Right cardiac atrium (tissue), 5 donors: Measurements from ENCODE around the gene ZNF256. TPM values are rescaled to one million over a fixed set of nuclear protein-coding genes. Genes with fewer than 3 reads are reported as not detected.
"Not testable (repeated sequence)": the region's sequence is repeated elsewhere in the genome, so short reads cannot be mapped to it uniquely, and the experiment has no call there.

Experiments used
- ATAC-seq, 2 donors: fragments of 200-7000 bp; cut with Tn5 transposase; one replicate each; pipeline versions ENCODE4 v1.8.0 to v1.9.1; 2020; ENCODE audit warnings: moderate library complexity in 2 of 2, mild to moderate bottlenecking in 1 of 2
- DNase-seq, 3 donors: peaks; one replicate each; pipeline ENCODE4 v3.0.0-alpha.2; 2020
- H3K27ac ChIP-seq: one replicate; pipeline ENCODE4 v1.5.1; 2013; ENCODE audit warnings: mild to moderate bottlenecking, low read length, control low read depth, moderate library complexity
- H3K27me3 ChIP-seq: one replicate; pipeline ENCODE4 v1.6.1; 2013; ENCODE audit not compliant: control insufficient read depth, insufficient read depth
- H3K4me1 ChIP-seq: one replicate; pipeline ENCODE4 v1.6.1; 2013; ENCODE audit warnings: low read length; ENCODE audit not compliant: control insufficient read depth, insufficient read depth
- H3K4me3 ChIP-seq: one replicate; pipeline ENCODE4 v1.5.1; 2013; ENCODE audit warnings: low read length, control low read depth
- H3K9me3 ChIP-seq: one replicate; pipeline ENCODE4 v1.6.1; 2013; ENCODE audit warnings: low read length; ENCODE audit not compliant: control insufficient read depth
- WGBS: extraction: QIAGEN DNeasy Blood & Tissue Kit; methylation state at CpG from one replicate; pipeline ENCODE4 v1.1.7; 2013; 5-methylcytosine and 5-hydroxymethylcytosine counted together
- intact Hi-C, 4 donors: fragments of 100-400 bp; cut with DNase I; formaldehyde crosslinking; loops; one replicate each; pipeline versions ENCODE4 v1.11.0 to v1.14.0; 2022 to 2023
- polyA plus RNA-seq: library from polyadenylated mRNA; stranded (reverse); fragments of 200-250 nt; gene quantifications from one replicate; pipeline ENCODE4 v1.2.3, GENCODE V29; 2013
- total RNA-seq, 4 donors: library from RNA; stranded (reverse); fragmentation: NEBNext Ultra II Directional; extraction: Animal tissue kit (Norgen Biotek cat#: 25700); gene quantifications; one replicate each; pipeline ENCODE4 v1.2.1, GENCODE V29; 2021
- donor health status: healthy with polysubstance abuse.
- donor health status: DM: no; HTN: yes; CAD: no.
- donor health status: DM: no; HTN: no; CAD: no.
- donor health status: DM: no; HTN: yes; CAD: no; lungs with severe emphysema.
- donor health status: DM: yes; HTN: yes; CAD: no.

Gene ZNF256
- total and polyA plus RNA-seq, 5 donors, result 5.5 to 13.9 (median 11.4) TPM

DNA sequence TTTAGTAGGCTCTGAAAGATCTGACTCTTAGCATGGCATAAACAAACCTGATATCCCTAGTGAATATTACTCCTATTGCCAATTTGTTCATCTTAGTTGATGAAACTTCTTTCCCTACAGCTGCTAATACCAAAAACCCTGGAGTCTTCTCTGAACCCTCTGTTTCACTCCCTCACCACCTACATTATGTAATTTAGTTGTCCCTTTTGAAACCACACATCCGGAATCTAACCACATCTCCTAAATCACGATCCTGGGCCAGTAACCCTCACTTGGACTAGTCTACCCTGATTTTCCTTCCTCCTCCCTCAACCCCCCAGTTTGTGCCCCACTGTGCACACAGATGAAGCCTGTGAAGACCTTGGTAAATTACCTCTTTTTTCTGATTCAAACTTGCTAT, 1.2 kb downstream of the ZNF256 start:
- peak overlapping the region; percentile 83 for H3K4me3 ChIP-seq
- no peaks in the 10 kb centered on the region for H3K27me3 ChIP-seq
- no peak overlapping the region for H3K27ac ChIP-seq
- peaks cover 7% of the 10 kb centered on the region for H3K4me1 ChIP-seq
- 69% methylated on average over 2 of the region's 2 CpGs for WGBS
- intact Hi-C loops, result no loop called here
- no peak for DNase-seq
- no peak for ATAC-seq
- H3K9me3 ChIP-seq, result peaks cover 14% of the 10 kb centered on the region

DNA sequence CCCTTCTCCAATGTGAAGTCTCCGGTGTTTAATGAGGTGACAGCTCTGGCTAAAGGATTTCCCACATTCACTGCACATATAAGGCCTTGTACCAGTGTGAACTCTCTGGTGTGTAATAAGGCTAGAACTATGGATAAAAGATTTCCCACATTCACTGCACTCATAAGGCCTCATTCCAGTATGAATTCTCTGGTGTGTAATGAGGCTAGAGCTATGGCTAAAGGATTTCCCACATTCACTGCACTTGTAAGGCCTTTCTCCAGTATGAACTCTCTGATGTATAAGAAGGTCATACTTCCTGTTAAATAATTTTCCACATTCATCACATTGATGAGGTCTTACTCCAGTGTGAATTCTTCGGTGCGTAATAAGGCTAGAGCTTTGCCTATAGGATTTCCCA, 5.9 kb downstream of the ZNF256 start:
- H3K4me3 ChIP-seq, result no peak overlapping the region
- ATAC-seq (no peak), DNase-seq (no peak)
- no peaks in the 10 kb centered on the region for H3K27me3 ChIP-seq
- H3K9me3 ChIP-seq, result peaks cover 16% of the 10 kb centered on the region
- peaks cover 3% of the 10 kb centered on the region for H3K4me1 ChIP-seq
- WGBS, result 98% methylated on average over 3 of the region's 3 CpGs
- H3K27ac ChIP-seq, result no peak overlapping the region
- intact Hi-C loops, result no loop called here

DNA sequence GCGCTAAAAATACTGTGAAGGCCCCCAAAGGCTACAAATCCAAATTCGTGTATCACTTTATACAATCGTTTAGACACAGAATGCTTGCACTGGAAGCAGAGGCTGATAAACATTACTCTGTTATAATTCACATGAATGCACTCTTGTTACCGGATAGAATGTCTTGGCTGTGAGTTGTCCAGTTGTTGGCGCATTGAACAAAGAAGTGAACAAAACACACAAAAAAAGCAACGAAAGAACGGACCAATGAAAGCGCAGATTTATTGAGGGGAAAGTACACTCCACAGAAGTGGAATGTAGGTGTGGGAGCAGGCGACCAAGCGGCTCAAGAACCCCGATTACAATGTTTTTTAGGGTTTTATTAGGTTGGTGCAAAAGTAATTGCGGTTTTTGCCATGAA, 11.8 kb downstream of the ZNF256 start:
- no peak overlapping the region for H3K4me3 ChIP-seq
- no peaks in the 10 kb centered on the region for H3K9me3 ChIP-seq
- H3K27ac ChIP-seq, result no peak overlapping the region
- WGBS, result 84% methylated on average over 12 of the region's 12 CpGs
- ATAC-seq (no peak), DNase-seq (no peak)
- intact Hi-C loops, result no loop called here
- H3K27me3 ChIP-seq, result no peaks in the 10 kb centered on the region
- no peaks in the 10 kb centered on the region for H3K4me1 ChIP-seq

DNA sequence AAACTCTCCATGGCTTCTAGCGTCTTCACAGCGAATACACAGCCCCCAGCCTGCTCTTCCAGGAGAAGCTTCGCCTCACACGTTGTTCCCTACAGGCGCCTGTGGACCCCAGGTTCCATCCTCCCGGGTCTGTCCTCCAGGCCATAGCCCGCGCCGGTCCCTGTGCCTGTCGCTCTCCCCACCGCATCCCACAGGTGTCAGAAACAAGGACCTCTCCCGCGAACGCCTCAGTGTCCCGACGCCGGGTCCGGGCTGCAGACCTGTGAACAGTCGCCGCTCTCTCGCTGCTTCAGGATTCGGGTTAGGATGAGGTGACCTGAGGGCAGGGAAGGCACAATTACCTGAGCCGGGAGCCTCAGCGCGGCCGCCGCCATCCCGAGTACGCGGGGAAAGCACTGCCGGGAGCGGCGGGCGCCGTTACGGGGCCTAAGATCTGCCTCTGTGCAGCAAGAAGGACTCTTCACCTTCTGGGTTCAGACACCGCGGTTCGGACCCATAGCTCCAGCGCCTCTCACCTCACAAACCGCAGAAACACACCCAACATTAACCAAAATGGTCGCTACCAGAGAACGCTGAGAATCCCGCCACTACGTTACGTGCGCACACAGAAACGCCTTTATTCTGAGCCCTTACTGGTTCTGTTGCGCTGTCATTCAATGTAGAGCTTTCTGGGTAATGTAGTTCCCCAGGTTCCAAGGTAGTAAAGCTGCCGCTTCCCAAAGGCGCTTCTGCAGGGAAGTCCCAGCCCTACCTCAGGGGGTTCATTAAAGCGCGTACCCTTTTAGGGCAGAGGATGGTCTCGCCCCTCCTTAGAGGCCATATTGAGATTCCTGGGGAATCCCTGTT, 12.5 kb downstream of the ZNF256 start, which contains the start of gene ZNF418:
TSS of gene ZNF418 (minus strand) at position 583 of the 846 bp plus-strand sequence. CDS start 1,580 bp downstream, outside the sequence.
- DNase-seq (peak; percentile 66 to 77 (median 71)), ATAC-seq (peak; percentile 98)
- Histone ChIP-seq H3K27me3 (no peaks in the 10 kb centered on the region), H3K27ac (peak within 1 kb of the TSS; percentile 40), H3K4me3 (peak within 1 kb of the TSS; percentile 89), H3K9me3 (no peaks in the 10 kb centered on the region), H3K4me1 (no peaks in the 10 kb centered on the region)
- WGBS, result 2% methylated on average over 54 of the region's 54 CpGs
- intact Hi-C loops, result no loop called here

DNA sequence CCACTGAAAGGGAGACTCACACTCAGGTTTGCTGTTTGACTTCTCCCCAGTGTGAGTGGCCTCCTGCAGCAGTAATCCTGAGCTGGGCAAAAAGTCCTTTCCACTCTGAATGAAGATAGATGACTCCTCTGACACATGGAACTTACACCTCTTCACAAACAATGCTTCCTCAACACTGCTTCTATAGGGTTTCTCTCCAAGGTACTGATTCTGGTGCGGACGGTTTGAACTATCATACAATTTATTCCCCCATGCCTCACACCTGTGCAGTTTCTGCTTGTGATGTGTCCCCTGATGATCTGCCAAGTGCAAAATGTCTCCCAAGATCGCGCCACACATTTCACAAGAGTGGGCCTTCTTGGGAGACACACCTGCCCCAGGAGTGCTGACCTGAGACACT, 19.9 kb downstream of the ZNF256 start:
- intact Hi-C loops, result no loop called here
- Histone ChIP-seq H3K9me3 (peaks cover 12% of the 10 kb centered on the region), H3K27ac (no peak overlapping the region), H3K4me1 (no peaks in the 10 kb centered on the region), H3K4me3 (no peak overlapping the region), H3K27me3 (no peaks in the 10 kb centered on the region)
- DNase-seq, result no peak
- WGBS, result 97% methylated on average over 4 of the region's 4 CpGs
- ATAC-seq, result no peak

DNA sequence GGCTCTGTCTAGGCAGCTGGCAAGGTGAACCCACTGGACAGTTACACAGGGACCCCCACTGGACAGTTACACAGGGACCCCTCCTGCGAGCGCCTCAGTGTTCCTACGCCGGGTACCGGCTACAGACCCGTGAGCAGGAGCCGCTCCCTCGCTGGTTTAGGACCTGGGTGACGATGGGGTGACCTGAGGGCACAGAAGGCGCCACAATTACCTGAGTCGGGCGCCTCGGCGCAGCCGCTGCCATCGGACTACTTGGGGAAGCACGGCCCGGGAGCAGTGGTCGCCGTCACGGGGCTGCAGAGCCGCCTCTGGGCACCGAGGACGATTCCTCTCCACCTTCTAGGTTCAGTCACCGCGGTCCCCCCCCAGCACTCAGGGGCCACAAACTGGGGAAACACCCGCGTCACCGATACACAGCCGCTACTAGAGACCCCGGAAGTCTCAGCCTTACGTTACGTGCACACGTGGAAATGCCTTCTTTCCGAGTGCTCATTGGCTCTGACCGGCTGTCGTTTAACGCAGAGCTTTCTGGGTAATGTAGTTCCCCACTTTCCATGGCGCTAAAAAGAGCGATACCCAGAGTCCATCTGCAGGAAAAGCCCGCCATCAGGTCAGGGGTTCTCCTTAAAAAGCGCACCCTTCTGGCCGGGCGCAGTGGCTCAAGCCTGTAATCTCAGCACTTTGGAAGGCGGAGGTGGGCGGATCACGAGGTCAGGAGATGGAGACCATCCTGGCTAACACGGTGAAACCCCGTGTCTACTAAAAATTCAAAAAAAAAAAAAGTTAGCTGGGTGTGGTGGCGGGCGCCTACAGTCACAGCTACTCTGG, 31.1 kb downstream of the ZNF256 start, which contains the start of gene ZNF417:
TSS of gene ZNF417 (minus strand) at position 425 of the 828 bp plus-strand sequence. CDS start at position 244, 181 bp downstream.
- H3K4me1 ChIP-seq, intact Hi-C loops, H3K9me3 ChIP-seq, H3K27me3 ChIP-seq: not testable (repeated sequence)
- Histone ChIP-seq H3K4me3 (peak within 1 kb of the TSS; percentile 61), H3K27ac (peak within 1 kb of the TSS; percentile 50)
- peak; percentile 99 for ATAC-seq
- DNase-seq, result peak; percentile 85 to 92 (median 90)
- under 1% methylated on average over 51 of the region's 51 CpGs for WGBS

DNA sequence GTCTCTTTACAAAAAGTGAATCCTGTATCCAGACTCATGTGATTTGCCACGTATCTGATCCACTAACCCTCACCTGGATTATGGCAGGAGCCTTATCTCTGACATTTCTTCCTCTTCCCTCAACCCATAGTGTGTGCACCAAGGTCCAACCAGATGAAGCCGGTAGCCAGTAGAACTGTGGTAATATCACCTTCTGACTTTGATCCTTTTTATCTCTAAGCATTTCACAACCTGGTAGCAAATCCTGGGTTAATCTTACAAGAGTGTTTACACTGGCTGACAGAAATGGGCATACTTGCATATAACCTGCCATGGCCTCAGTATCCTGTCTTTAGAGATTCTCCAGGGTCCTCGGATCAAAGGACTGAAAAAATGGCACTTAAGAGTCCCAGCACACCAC, 33.0 kb downstream of the ZNF256 start:
- Histone ChIP-seq H3K9me3 (no peaks in the 10 kb centered on the region), H3K27me3 (no peaks in the 10 kb centered on the region), H3K27ac (no peak overlapping the region), H3K4me3 (no peak overlapping the region), H3K4me1 (peaks cover 10% of the 10 kb centered on the region)
- 85% methylated on average over 3 of the region's 3 CpGs for whole genome bisulfite sequencing
- no peak for ATAC-seq
- intact Hi-C loops, result no loop called here
- DNase-seq, result no peak

DNA sequence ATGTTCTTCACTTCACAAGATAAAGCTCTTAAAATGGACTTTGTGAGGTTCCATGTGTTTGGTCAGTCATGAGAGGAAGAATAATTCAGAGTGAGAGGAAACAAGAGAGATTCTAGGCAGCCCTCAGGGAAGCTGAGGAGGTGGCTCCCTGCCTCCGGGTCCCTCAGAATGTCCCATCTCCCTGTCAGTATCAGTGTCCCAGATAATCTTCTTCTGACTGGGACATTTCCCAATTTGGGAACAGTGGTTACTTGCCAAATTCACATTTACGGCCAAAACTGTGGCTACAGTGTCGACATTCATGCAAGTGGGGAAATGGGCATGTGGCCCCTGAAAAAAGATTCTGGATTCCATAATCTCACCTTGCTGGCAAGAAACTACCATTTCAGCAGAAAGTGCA, 40.1 kb downstream of the ZNF256 start:
- no peak overlapping the region for H3K4me3 ChIP-seq
- intact Hi-C loops, result no loop called here
- no peak overlapping the region for H3K27ac ChIP-seq
- ATAC-seq (no peak), DNase-seq (no peak)
- peaks cover 3% of the 10 kb centered on the region for H3K4me1 ChIP-seq
- WGBS, result 43% methylated on average over 3 of the region's 3 CpGs
- no peaks in the 10 kb centered on the region for H3K9me3 ChIP-seq
- H3K27me3 ChIP-seq, result no peaks in the 10 kb centered on the region

DNA sequence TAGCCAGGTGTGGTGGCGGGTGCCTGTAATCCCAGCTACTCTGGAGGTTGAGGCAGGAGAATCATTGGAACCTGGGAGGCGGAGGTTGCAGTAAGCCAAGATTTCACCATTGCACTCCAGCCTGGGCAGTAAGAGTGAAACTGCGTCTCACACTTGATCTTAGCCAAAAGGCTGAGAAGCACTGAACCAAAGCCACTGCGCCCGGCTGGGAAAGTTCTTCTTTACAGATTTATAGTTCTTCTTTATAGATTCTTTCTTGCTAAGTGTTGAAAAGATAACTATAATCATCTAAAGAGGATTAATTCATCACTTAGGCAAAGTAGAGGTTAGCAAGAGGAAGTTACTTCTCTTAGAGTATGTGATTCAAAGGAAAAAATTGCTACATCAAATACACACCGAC, 42.2 kb downstream of the ZNF256 start:
- H3K4me3 ChIP-seq, result no peak overlapping the region
- no peak overlapping the region for H3K27ac ChIP-seq
- WGBS, result 91% methylated on average over 6 of the region's 6 CpGs
- no peak for ATAC-seq
- H3K27me3 ChIP-seq, result no peaks in the 10 kb centered on the region
- H3K9me3 ChIP-seq, result no peaks in the 10 kb centered on the region
- intact Hi-C loops, result no loop called here
- no peak for DNase-seq
- no peaks in the 10 kb centered on the region for H3K4me1 ChIP-seq

DNA sequence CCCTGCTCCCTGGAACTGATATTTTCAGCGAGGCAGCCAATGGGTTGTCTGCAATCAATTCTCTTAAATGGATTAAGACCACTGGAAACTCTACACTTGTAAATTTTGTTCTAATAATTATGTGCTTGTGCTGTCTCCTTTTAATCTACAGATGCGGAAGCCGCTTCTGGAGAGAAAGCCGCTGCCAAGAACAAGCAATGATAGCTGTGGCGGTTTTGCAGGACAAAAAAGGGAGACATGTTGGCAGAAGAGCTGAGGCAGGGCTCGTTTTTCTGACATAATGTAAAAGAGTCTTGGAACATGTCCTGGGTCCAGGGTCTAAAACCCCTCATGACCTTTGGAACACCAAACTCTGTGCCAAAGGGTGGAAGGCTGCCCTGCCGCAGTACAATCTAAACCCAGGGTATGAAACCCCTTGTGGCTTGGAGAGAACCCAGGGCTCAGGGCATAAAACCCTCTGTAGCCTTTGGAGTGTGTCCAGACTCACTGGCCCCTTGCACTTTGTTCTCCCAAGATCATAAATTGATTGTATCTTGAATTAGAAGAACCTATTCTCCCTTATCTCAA, 43.8 kb downstream of the ZNF256 start:
- no peaks in the 10 kb centered on the region for H3K9me3 ChIP-seq
- ATAC-seq, result no peak
- intact Hi-C loops, result no loop called here

DNA sequence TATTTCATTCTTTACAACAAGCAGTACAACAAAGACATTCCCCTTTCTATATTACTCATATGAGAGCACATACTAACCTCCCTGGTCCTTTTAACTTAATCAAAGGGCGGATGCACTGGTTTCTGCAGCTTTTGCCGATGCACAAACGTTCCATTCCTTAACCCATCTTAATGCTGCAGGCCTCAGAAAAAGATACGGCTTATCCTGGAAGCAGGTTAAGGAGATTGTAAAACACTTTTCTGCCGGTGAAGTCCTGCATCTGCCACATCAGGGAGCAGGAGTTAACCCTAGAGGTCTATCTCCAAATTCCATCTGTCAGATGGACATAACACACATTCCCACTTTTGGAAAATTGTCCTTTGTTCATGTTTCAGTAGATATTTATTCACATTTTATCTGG, 47.2 kb downstream of the ZNF256 start:
- intact Hi-C loops, result no loop called here
- ATAC-seq (no peak), DNase-seq (no peak)
- 61% methylated on average over 5 of the region's 5 CpGs for whole genome bisulfite sequencing
- Histone ChIP-seq H3K4me3 (no peak overlapping the region), H3K9me3 (no peaks in the 10 kb centered on the region), H3K27me3 (no peaks in the 10 kb centered on the region), H3K4me1 (no peaks in the 10 kb centered on the region), H3K27ac (no peak overlapping the region)

More for the DNA sequence above, 43.8 kb downstream of the ZNF256 start:
- 52% methylated on average over 7 of the region's 7 CpGs for WGBS
- Histone ChIP-seq H3K27me3 (no peaks in the 10 kb centered on the region), H3K4me1 (no peaks in the 10 kb centered on the region), H3K4me3 (no peak overlapping the region), H3K27ac (no peak overlapping the region)
- DNase-seq, result no peak
